PC-9 (cell line): ENCODE results near the gene TMEM51. TPM values are rescaled to one million over a fixed set of nuclear protein-coding genes. Genes with fewer than 3 reads are reported as not detected.

ENCODE experiments used
- BruUV-seq: library from RNA; stranded (reverse); fragments of 400-500 nt; replicated peaks from 2 replicates; lab custom pipeline; 2021; lab: Mats Ljungman, UMichigan
- CTCF ChIA-PET: fragments of 300-600 bp; sonication (Branson Sonifier 250); formaldehyde crosslinking; loops from one replicate; lab custom pipeline; 2022; ENCODE audit warnings: antibody characterized with exemption; lab: Charles Lee
- POLR2A ChIA-PET: fragments of 300-600 bp; sonication (Branson Sonifier 250); formaldehyde crosslinking; loops from one replicate; lab custom pipeline; 2022; ENCODE audit warnings: antibody characterized with exemption; ENCODE audit not compliant: unreplicated experiment; lab: Charles Lee
- DNase-seq, 2 experiments: peaks; one replicate each; pipeline versions ENCODE4 v3.0.0 to v3.0.0-alpha.2; 2015 to 2022; ENCODE audit warnings: mixed read lengths in 1 of 2
- H2AFZ ChIP-seq: fragments of 200-600 bp; sonication (generic); 2 replicates; pipeline ENCODE4 v1.8.1; 2017; ENCODE audit warnings: antibody characterized with exemption
- H3F3A ChIP-seq: fragments of 200-600 bp; sonication (generic); 2 replicates; pipeline ENCODE4 v1.8.1; 2017; ENCODE audit warnings: antibody characterized with exemption, mild to moderate bottlenecking, low read depth; ENCODE audit not compliant: insufficient read depth
- H3K27ac ChIP-seq: fragments of 200-600 bp; sonication (generic); 2 replicates; pipeline ENCODE4 v1.6.1; 2016; ENCODE audit warnings: mixed run types
- H3K27me3 ChIP-seq: fragments of 200-600 bp; sonication (generic); 2 replicates; pipeline ENCODE4 v1.6.1; 2016; ENCODE audit warnings: low read depth, mixed run types; ENCODE audit not compliant: insufficient read depth
- H3K36me3 ChIP-seq: fragments of 200-600 bp; sonication (generic); 2 replicates; pipeline ENCODE4 v1.6.1; 2016; ENCODE audit warnings: low read depth, mixed run types
- H3K4me1 ChIP-seq: fragments of 200-600 bp; sonication (generic); replicated peaks from 2 replicates; pipeline ENCODE4 v1.6.1; 2016; ENCODE audit warnings: mixed run types; ENCODE audit not compliant: insufficient read depth
- H3K4me2 ChIP-seq: fragments of 200-600 bp; sonication (generic); 2 replicates; pipeline ENCODE4 v1.6.1; 2017; ENCODE audit warnings: mixed run types
- H3K4me3 ChIP-seq: fragments of 200-600 bp; sonication (generic); 2 replicates; pipeline ENCODE4 v1.6.1; 2016; ENCODE audit warnings: mixed run types
- H3K79me2 ChIP-seq: fragments of 200-600 bp; sonication (generic); 2 replicates; pipeline ENCODE4 v1.6.1; 2017; ENCODE audit warnings: low read depth, mixed run types
- H3K9me2 ChIP-seq: fragments of 200-600 bp; sonication (generic); 2 replicates; pipeline ENCODE4 v1.8.1; 2017; ENCODE audit warnings: mild to moderate bottlenecking; ENCODE audit not compliant: insufficient read depth
- H3K9me3 ChIP-seq: fragments of 200-600 bp; sonication (generic); 2 replicates; pipeline ENCODE4 v1.8.1; 2016; ENCODE audit warnings: low read depth; ENCODE audit not compliant: insufficient read depth
- H4K20me1 ChIP-seq: fragments of 200-600 bp; sonication (generic); 2 replicates; pipeline ENCODE4 v1.8.1; 2017; ENCODE audit not compliant: insufficient read depth
- CTCF ChIP-seq: fragments of 200-600 bp; sonication (generic); conservative IDR thresholded peaks from 2 replicates; pipeline ENCODE4 v1.6.1; 2017; ENCODE audit warnings: mixed run types, antibody characterized with exemption, mild to moderate bottlenecking, moderate library complexity
- EZH2 ChIP-seq: fragments of 200-600 bp; sonication (generic); IDR thresholded peaks from 2 replicates; pipeline ENCODE4 v1.8.0; 2017; ENCODE audit warnings: antibody characterized with exemption, low read depth
- intact Hi-C: fragments of 100-400 bp; cut with micrococcal nuclease; formaldehyde crosslinking; loops from one replicate; pipeline ENCODE4 v1.10.0; 2022; ENCODE audit not compliant: unreplicated experiment
- total RNA-seq: library from RNA; stranded (reverse); gene quantifications from 2 replicates; pipeline ENCODE4 v1.2.3, GENCODE V29; 2021

TMEM51 gene
- total RNA-seq, 1 experiment from 2014 or later: 11.7 TPM

- Histone ChIP-seq H3K9me3 (no peaks in the 10 kb centered on the region), H3K27me3 (no peaks in the 10 kb centered on the region), H3K79me2 (no peaks in the 10 kb centered on the region), H3K4me2 (no peak overlapping the region), H3K9me2 (no peaks in the 10 kb centered on the region), H3K36me3 (no peaks in the 10 kb centered on the region), H4K20me1 (no peaks in the 10 kb centered on the region), H3K4me1 (no peaks in the 10 kb centered on the region), H3K27ac (no peak overlapping the region), H2AFZ (no peak overlapping the region), H3F3A (no peaks in the 10 kb centered on the region), H3K4me3 (no peak overlapping the region)
- CTCF ChIA-PET: no interaction called here
- intact Hi-C loops: no loop called here
- TF ChIP-seq CTCF (no peak), EZH2 (no peak)
- no peak for DNase-seq
- POLR2A ChIA-PET: no interaction called here
- no TSS peak for BruUV-seq
Observed at GRCh38 chr1:15191267-15191666, 37.7 kb downstream of the TMEM51 start.

- Histone ChIP-seq H3K9me3 (no peaks in the 10 kb centered on the region), H3K9me2 (no peaks in the 10 kb centered on the region), H3K4me3 (no peak overlapping the region), H2AFZ (no peak overlapping the region), H3K4me2 (no peak overlapping the region), H3K36me3 (no peaks in the 10 kb centered on the region), H3K27me3 (no peaks in the 10 kb centered on the region), H3K4me1 (no peaks in the 10 kb centered on the region), H3K27ac (no peak overlapping the region), H3F3A (no peaks in the 10 kb centered on the region), H3K79me2 (no peaks in the 10 kb centered on the region), H4K20me1 (no peaks in the 10 kb centered on the region)
- ChIA-PET POLR2A (no interaction called here), CTCF (no interaction called here)
- BruUV-seq: no TSS peak
- DNase-seq: no peak
- intact Hi-C loops: no loop called here
- TF ChIP-seq CTCF: no peak
Observed at GRCh38 chr1:15191770-15192169, 38.2 kb downstream of the TMEM51 start.

- Histone ChIP-seq H4K20me1 (no peaks in the 10 kb centered on the region), H3K36me3 (no peaks in the 10 kb centered on the region), H3K4me2 (no peak overlapping the region), H3K9me2 (no peaks in the 10 kb centered on the region), H2AFZ (no peak overlapping the region), H3F3A (no peaks in the 10 kb centered on the region), H3K4me3 (no peak overlapping the region), H3K9me3 (no peaks in the 10 kb centered on the region), H3K27me3 (no peaks in the 10 kb centered on the region), H3K27ac (no peak overlapping the region), H3K79me2 (no peaks in the 10 kb centered on the region), H3K4me1 (no peaks in the 10 kb centered on the region)
- CTCF ChIA-PET: no interaction called here
- no peak for DNase-seq
- no peak for TF ChIP-seq EZH2
- no peak for TF ChIP-seq CTCF
- POLR2A ChIA-PET: no interaction called here
- intact Hi-C loops: no loop called here
- BruUV-seq: no TSS peak
Observed at GRCh38 chr1:15192916-15193550, 39.5 kb downstream of the TMEM51 start.
